Muscle of arm (tissue), 12 donors: ENCODE data around the gene GTF3C4. TPM values are rescaled to one million over a fixed set of nuclear protein-coding genes. Genes with fewer than 3 reads are reported as not detected.
"Not testable (repeated sequence)": the region's sequence is repeated elsewhere in the genome, so short reads cannot be mapped to it uniquely, and the experiment has no call there.

ENCODE experiments used
- DNase-seq: peaks from one replicate; pipeline ENCODE4 v3.0.0-alpha.2; 2013
- polyA plus RNA-seq, 12 donors: library from polyadenylated mRNA; unstranded; fragments of 120-200 nt; gene quantifications; one replicate each; pipeline ENCODE4 v1.2.1, GENCODE V29; 2013; ENCODE audit not compliant: insufficient read length in 12 of 12

Gene GTF3C4
- polyA plus RNA-seq, 12 donors = 12.1 to 21.0 (median 15.9) TPM; not detected in 1

- DNase-seq = no peak
Measured at GRCh38 chr9:132697230-132697629, 27.0 kb downstream of the GTF3C4 start.

GRCh38 chr9:132698989-132699388 lies 28.7 kb downstream of the GTF3C4 start:
- no peak for DNase-seq

GRCh38 chr9:132699956-132700355 lies 29.7 kb downstream of the GTF3C4 start:
- DNase-seq = peak; percentile 43

GRCh38 chr9:132702254-132702653 lies 32.0 kb downstream of the GTF3C4 start:
- DNase-seq = no peak

- no peak for DNase-seq
Measured at GRCh38 chr9:132703336-132703735, 33.1 kb downstream of the GTF3C4 start.

- no peak for DNase-seq
Measured at GRCh38 chr9:132708239-132708638, 38.0 kb downstream of the GTF3C4 start.

GRCh38 chr9:132708769-132709430 lies 38.6 kb downstream of the GTF3C4 start:
- no peak for DNase-seq

- no peak for DNase-seq
Measured at GRCh38 chr9:132710333-132710732, 40.1 kb downstream of the GTF3C4 start.

- not testable (repeated sequence) for DNase-seq
Measured at GRCh38 chr9:132711152-132711551, 40.9 kb downstream of the GTF3C4 start.

- DNase-seq = no peak
Measured at GRCh38 chr9:132711846-132712245, 41.6 kb downstream of the GTF3C4 start.

- DNase-seq = no peak
Measured at GRCh38 chr9:132712753-132713152, 42.5 kb downstream of the GTF3C4 start.

GRCh38 chr9:132716007-132716406 lies 45.7 kb downstream of the GTF3C4 start:
- DNase-seq = no peak

- no peak for DNase-seq
Measured at GRCh38 chr9:132717326-132717945, 47.2 kb downstream of the GTF3C4 start.

GRCh38 chr9:132718381-132718928 lies 48.2 kb downstream of the GTF3C4 start:
- not testable (repeated sequence) for DNase-seq

- no peak for DNase-seq
Measured at GRCh38 chr9:132721661-132722060, 51.4 kb downstream of the GTF3C4 start.

GRCh38 chr9:132722564-132723065 lies 52.4 kb downstream of the GTF3C4 start:
- DNase-seq = no peak

GRCh38 chr9:132723809-132724208 lies 53.5 kb downstream of the GTF3C4 start:
- DNase-seq = no peak

- no peak for DNase-seq
Measured at GRCh38 chr9:132725306-132725705, 55.0 kb downstream of the GTF3C4 start.

- no peak for DNase-seq
Measured at GRCh38 chr9:132726576-132727130, 56.4 kb downstream of the GTF3C4 start.

GRCh38 chr9:132728071-132728470 lies 57.8 kb downstream of the GTF3C4 start:
- no peak for DNase-seq

- DNase-seq = no peak
Measured at GRCh38 chr9:132728497-132728896, 58.2 kb downstream of the GTF3C4 start.

GRCh38 chr9:132729235-132729890 lies 59.1 kb downstream of the GTF3C4 start:
- DNase-seq = no peak
